ENCODE results near the gene PKN1. TPM values are rescaled to one million over a fixed set of nuclear protein-coding genes. Genes with fewer than 3 reads are reported as not detected.
"Not testable (repeated sequence)": the region's sequence is repeated elsewhere in the genome, so short reads cannot be mapped to it uniquely, and the experiment has no call there.

The PKN1 gene
- total RNA-seq, 4 donors from 2014 or later, result 73.9 to 150 (median 118) TPM

- H3K27ac ChIP-seq, result no peak overlapping the region
- no peak for DNase-seq (ENCODE audit: low spot score in 2 of 2)
- H3K9me3 ChIP-seq, result no peaks in the 10 kb centered on the region
- H3K4me1 ChIP-seq, result no peaks in the 10 kb centered on the region
- H3K36me3 ChIP-seq, result peaks cover 0 to 62% (median 21%) of the 10 kb centered on the region in 3 donors
- TF ChIP-seq POLR2A (IDR thresholded peaks at IDR 0.05), result no peak
- no peak for TF ChIP-seq CTCF (IDR thresholded peaks at IDR 0.05)
- no peak for TF ChIP-seq EP300 (IDR thresholded peaks at IDR 0.05)
- WGBS, 2 donors, result 87 to 88% methylated on average over 10 of the region's 10 CpGs
- no peak overlapping the region for H3K4me3 ChIP-seq
- H3K27me3 ChIP-seq, result no peaks in the 10 kb centered on the region
Observed at GRCh38 chr19:14391156-14391821, 41.8 kb upstream of the PKN1 start.

- H3K36me3 ChIP-seq, result peaks cover 0 to 65% (median 24%) of the 10 kb centered on the region in 3 donors
Observed at GRCh38 chr19:14393329-14393728, 39.8 kb upstream of the PKN1 start.

GRCh38 chr19:14394167-14394566, 38.9 kb upstream of the PKN1 start:
- 83 to 88% methylated on average over 8 to 9 of the region's 9 CpGs for WGBS, 2 donors
- Histone ChIP-seq H3K9me3 (no peaks in the 10 kb centered on the region), H3K4me3 (no peak overlapping the region), H3K36me3 (peaks cover 0 to 70% (median 25%) of the 10 kb centered on the region in 3 donors), H3K27ac (no peak overlapping the region), H3K4me1 (no peaks in the 10 kb centered on the region), H3K27me3 (no peaks in the 10 kb centered on the region)
- DNase-seq (ENCODE audit: low spot score in 2 of 2), result no peak
- TF ChIP-seq POLR2A (IDR thresholded peaks at IDR 0.05) (no peak), CTCF (IDR thresholded peaks at IDR 0.05) (no peak), EP300 (IDR thresholded peaks at IDR 0.05) (no peak)

More at GRCh38 chr19:14393329-14393728, 39.8 kb upstream of the PKN1 start:
- H3K4me1 ChIP-seq, result no peaks in the 10 kb centered on the region
- no peak overlapping the region for H3K27ac ChIP-seq
- WGBS, 2 donors, result 55 to 59% methylated on average over 5 of the region's 5 CpGs
- H3K4me3 ChIP-seq, result no peak overlapping the region
- no peaks in the 10 kb centered on the region for H3K27me3 ChIP-seq
- DNase-seq (ENCODE audit: low spot score in 2 of 2), result no peak
- H3K9me3 ChIP-seq, result no peaks in the 10 kb centered on the region
- TF ChIP-seq POLR2A (IDR thresholded peaks at IDR 0.05), result no peak
- no peak for TF ChIP-seq CTCF (IDR thresholded peaks at IDR 0.05)
- no peak for TF ChIP-seq EP300 (IDR thresholded peaks at IDR 0.05)

GRCh38 chr19:14395262-14395661, 37.8 kb upstream of the PKN1 start:
- no peak for DNase-seq (ENCODE audit: low spot score in 2 of 2)
- TF ChIP-seq CTCF (IDR thresholded peaks at IDR 0.05), result no peak
- TF ChIP-seq POLR2A (IDR thresholded peaks at IDR 0.05), result no peak
- no peak for TF ChIP-seq EP300 (IDR thresholded peaks at IDR 0.05)
- no peaks in the 10 kb centered on the region for H3K27me3 ChIP-seq
- no peaks in the 10 kb centered on the region for H3K4me1 ChIP-seq
- H3K27ac ChIP-seq, result no peak overlapping the region
- H3K36me3 ChIP-seq, result peaks cover 0 to 79% (median 25%) of the 10 kb centered on the region in 3 donors
- H3K4me3 ChIP-seq, result no peak overlapping the region
- 75 to 77% methylated on average over 8 to 9 of the region's 9 CpGs for WGBS, 2 donors
- H3K9me3 ChIP-seq, result no peaks in the 10 kb centered on the region

- Histone ChIP-seq H3K4me1 (no peaks in the 10 kb centered on the region), H3K27ac (no peak overlapping the region), H3K9me3 (no peaks in the 10 kb centered on the region), H3K27me3 (no peaks in the 10 kb centered on the region), H3K4me3 (no peak overlapping the region), H3K36me3 (peaks cover 0 to 83% (median 19%) of the 10 kb centered on the region in 3 donors)
- 82 to 88% methylated on average over 16 of the region's 16 CpGs for WGBS, 2 donors
- DNase-seq (ENCODE audit: low spot score in 2 of 2), result no peak
- TF ChIP-seq POLR2A (IDR thresholded peaks at IDR 0.05) (no peak), EP300 (IDR thresholded peaks at IDR 0.05) (no peak), CTCF (IDR thresholded peaks at IDR 0.05) (no peak)
Observed at GRCh38 chr19:14395710-14396336, 37.3 kb upstream of the PKN1 start.

- not testable (repeated sequence) for H3K27ac ChIP-seq; H3K4me3 ChIP-seq; H3K9me3 ChIP-seq; H3K27me3 ChIP-seq; H3K4me1 ChIP-seq; DNase-seq (ENCODE audit: low spot score in 2 of 2)
- peaks cover 0 to 83% (median 13%) of the 10 kb centered on the region in 3 donors for H3K36me3 ChIP-seq
- 72 to 80% methylated on average over 1 to 3 of the region's 3 CpGs for WGBS, 2 donors
Observed at GRCh38 chr19:14396730-14397129, 36.4 kb upstream of the PKN1 start.

GRCh38 chr19:14397168-14397567, 35.9 kb upstream of the PKN1 start:
- not testable (repeated sequence) for H3K4me3 ChIP-seq; H3K27me3 ChIP-seq; DNase-seq (ENCODE audit: low spot score in 2 of 2); H3K4me1 ChIP-seq; H3K27ac ChIP-seq; H3K9me3 ChIP-seq
- WGBS, 2 donors, result 80 to 85% methylated on average over 12 to 15 of the region's 16 CpGs
- H3K36me3 ChIP-seq, result peaks cover 0 to 83% (median 13%) of the 10 kb centered on the region in 3 donors

All from tibial nerve (tissue), 4 donors.